K562 (cell line): ENCODE data around the gene ITPR1. TPM values are rescaled to one million over a fixed set of nuclear protein-coding genes. Genes with fewer than 3 reads are reported as not detected.

Experiments used
- ARID4B ChIP-seq: sonication (generic); formaldehyde crosslinking; IDR thresholded peaks from 2 replicates; pipeline ENCODE4 v1.8.0; 2022; ENCODE audit warnings: mild to moderate bottlenecking, missing genetic modification reagents
- ATF4 ChIP-seq: fragments of 450-650 bp; formaldehyde crosslinking; IDR thresholded peaks from 2 replicates; pipeline ENCODE4 v1.4.0; 2022; ENCODE audit warnings: mild to moderate bottlenecking, moderate library complexity
- FOXM1 ChIP-seq, 2 experiments: fragments of 450-650 bp in 1 of 2; sonication (generic) in 1 of 2; formaldehyde crosslinking in 1 of 2; IDR thresholded peaks; 2 replicates each; pipeline versions ENCODE4 v1.6.1 to v1.9.0; 2017 to 2022; ENCODE audit warnings: low read depth in 2 of 2, mild to moderate bottlenecking in 2 of 2, missing genetic modification reagents in 1 of 2, moderate library complexity in 1 of 2
- HDAC3 ChIP-seq: fragments of 450-650 bp; IDR thresholded peaks from 2 replicates; pipeline ENCODE4 v1.6.1; 2018; ENCODE audit warnings: borderline replicate concordance, mild to moderate bottlenecking, moderate library complexity; ENCODE audit not compliant: partially characterized antibody
- MEF2D ChIP-seq: conservative IDR thresholded peaks from 2 replicates; pipeline ENCODE4 v1.6.1; 2016; ENCODE audit warnings: low read depth, missing genetic modification characterization, missing compliant biosample characterization
- SNAPC5 ChIP-seq: fragments of 250-450 bp; sonication (Bioruptor Pico); IDR thresholded peaks from 2 replicates; pipeline ENCODE4 v1.8.0; 2021; ENCODE audit warnings: moderate library complexity, mild to moderate bottlenecking, inconsistent platforms
- TBP ChIP-seq: optimal IDR thresholded peaks from 2 replicates; pipeline ENCODE3; 2011; ENCODE audit warnings: low read depth, low read length, improper control_type of control experiment
- YY1 ChIP-seq, 3 experiments: IDR thresholded peaks; 2 replicates each; pipeline ENCODE4 v1.6.1; 2011; ENCODE audit warnings: low read length in 2 of 3, mild to moderate bottlenecking in 2 of 3, moderate library complexity in 2 of 3, borderline replicate concordance in 1 of 3, control low read depth in 1 of 3, low read depth in 1 of 3; ENCODE audit not compliant: insufficient read depth in 3 of 3, insufficient replicate concordance in 2 of 3, control insufficient read depth in 1 of 3, insufficient read length in 1 of 3; ENCODE audit errors: extremely low read depth in 1 of 3
- polyA plus RNA-seq, 8 experiments: library from polyadenylated mRNA; depleted of rRNA in 4 of 8; stranded (reverse) in 5 of 8; unstranded in 3 of 8; fragments of >200 nt; fragmentation: Nextera tagmentation in 2 of 8; fragmentation: Illumina TruSeq in 1 of 8; extraction: Ambion mirVana in 2 of 8; extraction: Trizol in 1 of 8; gene quantifications; 2 replicates each; pipeline versions ENCODE4 v1.2.1 to v1.2.3, GENCODE V29; 2011 to 2014; ENCODE audit warnings: inconsistent platforms in 1 of 8, missing spikeins in 1 of 8
- total RNA-seq, 7 experiments: library from RNA; depleted of rRNA in 6 of 7; stranded (reverse); fragments of >200 nt in 6 of 7; fragmentation: Illumina TruSeq in 2 of 7; extraction: Trizol in 2 of 7; gene quantifications; 2 replicates each; pipeline versions ENCODE4 v1.2.1 to v1.2.3, GENCODE V29; 2011 to 2021; ENCODE audit warnings: low replicate concordance in 1 of 7

Gene ITPR1
- total and polyA plus RNA-seq, 9 of the 15 experiments (the other 6 are each of a cell fraction or from before 2014, with no cell fraction given) = 22.4 to 40.0 (median 27.4) TPM

- no peak for TF ChIP-seq ARID4B (CRISPR knock-in tag)
- TF ChIP-seq ATF4 (CRISPR knock-in tag) = no peak
- no peak for TF ChIP-seq MEF2D
- no peak for TF ChIP-seq TBP
- no peak for TF ChIP-seq FOXM1 (IDR thresholded peaks at IDR 0.05; ENCODE audit: low read depth)
- no peak for TF ChIP-seq FOXM1 (CRISPR knock-in tag; IDR thresholded peaks at IDR 0.05; ENCODE audit: low read depth)
- no peak for TF ChIP-seq YY1 (IDR thresholded peaks at IDR 0.05; ENCODE audit: borderline replicate concordance in 1 of 3, control insufficient read depth in 1 of 3, extremely low read depth in 1 of 3, insufficient read depth in 3 of 3, insufficient read length in 1 of 3, insufficient replicate concordance in 2 of 3, low read depth in 1 of 3, low read length in 2 of 3)
- no peak for TF ChIP-seq SNAPC5 (CRISPR knock-in tag)
- TF ChIP-seq HDAC3 = no peak
- TF ChIP-seq, all 486 proteins: peak for 0
Observed at GRCh38 chr3:4496087-4496452, 2.9 kb downstream of the ITPR1 start (continued).
